Panc1 (cell line): ENCODE results near the gene ZNF593OS. TPM values are rescaled to one million over a fixed set of nuclear protein-coding genes. Genes with fewer than 3 reads are reported as not detected.

Experiments used
- ATAC-seq: fragments of 200-7000 bp; cut with Tn5 transposase; 2 replicates; pipeline ENCODE4 v1.9.1; 2020; ENCODE audit warnings: mild to moderate bottlenecking, moderate library complexity
- BruUV-seq: library from RNA; stranded (reverse); fragments of 400-500 nt; replicated peaks from 2 replicates; lab custom pipeline; 2021; lab: Mats Ljungman, UMichigan
- CTCF ChIA-PET: fragments of 300-600 bp; sonication (Branson Sonifier 250); formaldehyde crosslinking; loops from one replicate; lab custom pipeline; 2022; ENCODE audit warnings: antibody characterized with exemption; lab: Charles Lee
- POLR2A ChIA-PET: fragments of 300-600 bp; sonication (Branson Sonifier 250); formaldehyde crosslinking; loops from one replicate; lab custom pipeline; 2022; ENCODE audit warnings: antibody characterized with exemption; lab: Charles Lee
- DNase-seq: peaks from one replicate; pipeline ENCODE4 v3.0.0-alpha.2; 2010; ENCODE audit warnings: low read depth, low spot score
- H3K27ac ChIP-seq: 2 replicates; pipeline ENCODE4 v1.5.1; 2011; ENCODE audit warnings: mild to moderate bottlenecking, low read length, inconsistent platforms
- H3K27me3 ChIP-seq: fragments of 200-500 bp; sonication (Bioruptor generic); 2 replicates; pipeline ENCODE4 v1.6.0; 2014; ENCODE audit warnings: low read length, inconsistent platforms; ENCODE audit not compliant: control insufficient read depth, insufficient read depth
- H3K36me3 ChIP-seq: fragments of 200-500 bp; sonication (Bioruptor generic); 2 replicates; pipeline ENCODE4 v1.5.1; 2014; ENCODE audit warnings: inconsistent platforms, mild to moderate bottlenecking, low read length, moderate library complexity; ENCODE audit not compliant: control insufficient read depth, insufficient read depth
- H3K4me1 ChIP-seq: 2 replicates; pipeline ENCODE4 v1.5.1; 2011; ENCODE audit warnings: inconsistent platforms, mild to moderate bottlenecking, low read length, moderate library complexity; ENCODE audit not compliant: control insufficient read depth, insufficient read depth
- H3K4me3 ChIP-seq, 2 experiments: 2 replicates each; pipeline ENCODE4 v1.5.1; 2011 to 2012; ENCODE audit warnings: low read depth in 2 of 2, low read length in 2 of 2, mild to moderate bottlenecking in 2 of 2, inconsistent platforms in 1 of 2, moderate library complexity in 1 of 2
- H3K9me3 ChIP-seq: fragments of 200-500 bp; sonication (Bioruptor generic); 2 replicates; pipeline ENCODE4 v1.5.1; 2014; ENCODE audit warnings: low read depth, mild to moderate bottlenecking, inconsistent platforms, low read length, moderate library complexity; ENCODE audit not compliant: control insufficient read depth, insufficient read depth
- CTCF ChIP-seq: fragments of 450-650 bp; IDR thresholded peaks from 2 replicates; pipeline ENCODE4 v1.5.1; 2017; ENCODE audit warnings: mild to moderate bottlenecking
- POLR2AphosphoS5 ChIP-seq: IDR thresholded peaks from 2 replicates; pipeline ENCODE4 v1.6.1; 2012; ENCODE audit warnings: mild to moderate bottlenecking, low read depth, low read length, moderate library complexity
- REST ChIP-seq, 2 experiments: IDR thresholded peaks; 2 replicates each; pipeline ENCODE4 v1.6.1; 2011 to 2012; ENCODE audit warnings: low read depth in 2 of 2, control low read depth in 1 of 2, low read length in 1 of 2, mild to moderate bottlenecking in 1 of 2, moderate library complexity in 1 of 2; ENCODE audit not compliant: insufficient read depth in 1 of 2
- SIN3A ChIP-seq: IDR thresholded peaks from 2 replicates; pipeline ENCODE4 v1.6.1; 2012; ENCODE audit warnings: low read depth, mild to moderate bottlenecking, low read length, moderate library complexity, borderline replicate concordance; ENCODE audit not compliant: insufficient read depth
- TCF7L2 ChIP-seq: IDR thresholded peaks from 2 replicates; pipeline ENCODE4 v1.6.1; 2011; ENCODE audit warnings: mild to moderate bottlenecking, low read depth, low read length, inconsistent platforms
- in situ Hi-C: cut with HindIII; loops from 2 replicates; pipeline ENCODE4 v1.10.0; 2016; ENCODE audit warnings: low sequenced_read_pairs, low pct_unique_long_range_greater_than_20kb
- intact Hi-C: fragments of 100-400 bp; cut with micrococcal nuclease; formaldehyde crosslinking; loops from one replicate; pipeline ENCODE4 v1.10.0; 2022; ENCODE audit not compliant: unreplicated experiment
- total RNA-seq: library from RNA; stranded (reverse); gene quantifications from one replicate; pipeline ENCODE4 v1.2.1, GENCODE V29; 2021; ENCODE audit not compliant: unreplicated experiment

The ZNF593OS gene
- total RNA-seq, 1 experiment from 2014 or later = not detected

GRCh38 chr1:26154750-26155149, 16.9 kb downstream of the ZNF593OS start:
- POLR2A ChIA-PET = no interaction called here
- H3K4me1 ChIP-seq = no peaks in the 10 kb centered on the region; the same call in 1 of the 2 replicates
- no peak overlapping the region for H3K4me3 ChIP-seq
- DNase-seq (no peak), ATAC-seq (no peak)
- intact Hi-C loops (no loop called here), in situ Hi-C loops (no loop called here)
- TF ChIP-seq POLR2AphosphoS5 (no peak), SIN3A (no peak), TCF7L2 (no peak), CTCF (no peak), REST (IDR thresholded peaks at IDR 0.05; ENCODE audit: insufficient read depth in 1 of 2, low read depth in 2 of 2, low read length in 1 of 2) (no peak)
- H3K9me3 ChIP-seq = no peaks in the 10 kb centered on the region
- no peak overlapping the region for H3K27ac ChIP-seq
- no TSS peak for BruUV-seq
- no peaks in the 10 kb centered on the region for H3K36me3 ChIP-seq
- no peaks in the 10 kb centered on the region for H3K27me3 ChIP-seq
- CTCF ChIA-PET = no interaction called here

- CTCF ChIA-PET = no interaction called here
- BruUV-seq = no TSS peak
Observed at GRCh38 chr1:26153966-26154532, 17.6 kb downstream of the ZNF593OS start.

More at GRCh38 chr1:26153966-26154532, 17.6 kb downstream of the ZNF593OS start:
- Histone ChIP-seq H3K36me3 (no peaks in the 10 kb centered on the region), H3K27me3 (no peaks in the 10 kb centered on the region), H3K9me3 (no peaks in the 10 kb centered on the region), H3K27ac (no peak overlapping the region), H3K4me1 (no peaks in the 10 kb centered on the region; the same call in 1 of the 2 replicates), H3K4me3 (no peak overlapping the region)
- TF ChIP-seq REST (IDR thresholded peaks at IDR 0.05; ENCODE audit: insufficient read depth in 1 of 2, low read depth in 2 of 2, low read length in 1 of 2) = no peak
- no peak for TF ChIP-seq POLR2AphosphoS5
- TF ChIP-seq CTCF = no peak
- TF ChIP-seq TCF7L2 = no peak
- no peak for TF ChIP-seq SIN3A
- ATAC-seq = 0 out of 2 replicates have a peak, but pooled peaks have one; percentile 22
- POLR2A ChIA-PET = no interaction called here
- intact Hi-C loops (no loop called here), in situ Hi-C loops (no loop called here)
- DNase-seq = no peak
